Measurements from ENCODE around the gene LRP1-AS.

The LRP1-AS gene

GRCh38 chr12:57185403-57185802, 38.0 kb upstream of the LRP1-AS start:
- H3K36me3 ChIP-seq (ENCODE audit: insufficient read depth, low read length) = peaks cover 38% of the 10 kb centered on the region
- H3K9me3 ChIP-seq (ENCODE audit: control insufficient read depth, insufficient read depth, low read length) = no peaks in the 10 kb centered on the region
- no peaks in the 10 kb centered on the region for H3K4me1 ChIP-seq (ENCODE audit: insufficient read depth, low read length)
- no peak overlapping the region for H3K9ac ChIP-seq (ENCODE audit: low read depth, low read length)

GRCh38 chr12:57183939-57184725, 36.7 kb upstream of the LRP1-AS start:
- H3K9ac ChIP-seq (ENCODE audit: low read depth, low read length) = no peak overlapping the region
- no peaks in the 10 kb centered on the region for H3K9me3 ChIP-seq (ENCODE audit: control insufficient read depth, insufficient read depth, low read length)
- H3K36me3 ChIP-seq (ENCODE audit: insufficient read depth, low read length) = peaks cover 30% of the 10 kb centered on the region
- no peaks in the 10 kb centered on the region for H3K4me1 ChIP-seq (ENCODE audit: insufficient read depth, low read length)

GRCh38 chr12:57182918-57183575, 35.6 kb upstream of the LRP1-AS start:
- Histone ChIP-seq H3K9me3 (ENCODE audit: control insufficient read depth, insufficient read depth, low read length) (no peaks in the 10 kb centered on the region), H3K9ac (ENCODE audit: low read depth, low read length) (no peak overlapping the region), H3K4me1 (ENCODE audit: insufficient read depth, low read length) (no peaks in the 10 kb centered on the region), H3K36me3 (ENCODE audit: insufficient read depth, low read length) (peaks cover 26% of the 10 kb centered on the region)

GRCh38 chr12:57181561-57182155, 34.2 kb upstream of the LRP1-AS start:
- Histone ChIP-seq H3K9ac (ENCODE audit: low read depth, low read length) (no peak overlapping the region), H3K36me3 (ENCODE audit: insufficient read depth, low read length) (peaks cover 26% of the 10 kb centered on the region), H3K4me1 (ENCODE audit: insufficient read depth, low read length) (no peaks in the 10 kb centered on the region), H3K9me3 (ENCODE audit: control insufficient read depth, insufficient read depth, low read length) (no peaks in the 10 kb centered on the region)

GRCh38 chr12:57181072-57181471, 33.7 kb upstream of the LRP1-AS start:
- no peaks in the 10 kb centered on the region for H3K4me1 ChIP-seq (ENCODE audit: insufficient read depth, low read length)
- peaks cover 26% of the 10 kb centered on the region for H3K36me3 ChIP-seq (ENCODE audit: insufficient read depth, low read length)
- H3K9ac ChIP-seq (ENCODE audit: low read depth, low read length) = no peak overlapping the region
- H3K9me3 ChIP-seq (ENCODE audit: control insufficient read depth, insufficient read depth, low read length) = no peaks in the 10 kb centered on the region

GRCh38 chr12:57180321-57180989, 33.0 kb upstream of the LRP1-AS start:
- H3K4me1 ChIP-seq (ENCODE audit: insufficient read depth, low read length) = no peaks in the 10 kb centered on the region; the same call in 1 of the 2 replicates
- peaks cover 24% of the 10 kb centered on the region for H3K36me3 ChIP-seq (ENCODE audit: insufficient read depth, low read length)
- no peaks in the 10 kb centered on the region for H3K9me3 ChIP-seq (ENCODE audit: control insufficient read depth, insufficient read depth, low read length)
- no peak overlapping the region for H3K9ac ChIP-seq (ENCODE audit: low read depth, low read length)

- H3K9me3 ChIP-seq (ENCODE audit: control insufficient read depth, insufficient read depth, low read length) = no peaks in the 10 kb centered on the region
- H3K9ac ChIP-seq (ENCODE audit: low read depth, low read length) = no peak overlapping the region
- peaks cover 20% of the 10 kb centered on the region for H3K36me3 ChIP-seq (ENCODE audit: insufficient read depth, low read length)
- no peaks in the 10 kb centered on the region; the same call in 1 of the 2 replicates for H3K4me1 ChIP-seq (ENCODE audit: insufficient read depth, low read length)
Measured at GRCh38 chr12:57179331-57180086, 32.1 kb upstream of the LRP1-AS start.

GRCh38 chr12:57178213-57178612, 30.8 kb upstream of the LRP1-AS start:
- H3K9me3 ChIP-seq (ENCODE audit: control insufficient read depth, insufficient read depth, low read length) = no peaks in the 10 kb centered on the region
- no peaks in the 10 kb centered on the region; the same call in 1 of the 2 replicates for H3K4me1 ChIP-seq (ENCODE audit: insufficient read depth, low read length)
- H3K9ac ChIP-seq (ENCODE audit: low read depth, low read length) = no peak overlapping the region
- peaks cover 20% of the 10 kb centered on the region for H3K36me3 ChIP-seq (ENCODE audit: insufficient read depth, low read length)

GRCh38 chr12:57177354-57177753, 29.9 kb upstream of the LRP1-AS start:
- no peak overlapping the region for H3K9ac ChIP-seq (ENCODE audit: low read depth, low read length)
- peaks cover 20% of the 10 kb centered on the region for H3K36me3 ChIP-seq (ENCODE audit: insufficient read depth, low read length)
- no peaks in the 10 kb centered on the region for H3K9me3 ChIP-seq (ENCODE audit: control insufficient read depth, insufficient read depth, low read length)
- H3K4me1 ChIP-seq (ENCODE audit: insufficient read depth, low read length) = no peaks in the 10 kb centered on the region; the same call in 1 of the 2 replicates

- Histone ChIP-seq H3K36me3 (ENCODE audit: insufficient read depth, low read length) (peaks cover 20% of the 10 kb centered on the region), H3K9ac (ENCODE audit: low read depth, low read length) (no peak overlapping the region), H3K9me3 (ENCODE audit: control insufficient read depth, insufficient read depth, low read length) (no peaks in the 10 kb centered on the region), H3K4me1 (ENCODE audit: insufficient read depth, low read length) (no peaks in the 10 kb centered on the region; the same call in 1 of the 2 replicates)
Measured at GRCh38 chr12:57176846-57177245, 29.4 kb upstream of the LRP1-AS start.

GRCh38 chr12:57176139-57176477, 28.7 kb upstream of the LRP1-AS start:
- Histone ChIP-seq H3K4me1 (ENCODE audit: insufficient read depth, low read length) (no peaks in the 10 kb centered on the region; the same call in 1 of the 2 replicates), H3K36me3 (ENCODE audit: insufficient read depth, low read length) (peaks cover 20% of the 10 kb centered on the region), H3K9me3 (ENCODE audit: control insufficient read depth, insufficient read depth, low read length) (no peaks in the 10 kb centered on the region), H3K9ac (ENCODE audit: low read depth, low read length) (no peak overlapping the region)

GRCh38 chr12:57175428-57176138, 28.2 kb upstream of the LRP1-AS start:
- Histone ChIP-seq H3K4me1 (ENCODE audit: insufficient read depth, low read length) (no peaks in the 10 kb centered on the region; the same call in 1 of the 2 replicates), H3K36me3 (ENCODE audit: insufficient read depth, low read length) (peaks cover 16% of the 10 kb centered on the region), H3K9ac (ENCODE audit: low read depth, low read length) (no peak overlapping the region), H3K9me3 (ENCODE audit: control insufficient read depth, insufficient read depth, low read length) (no peaks in the 10 kb centered on the region)

GRCh38 chr12:57173683-57174082, 26.3 kb upstream of the LRP1-AS start:
- Histone ChIP-seq H3K9ac (ENCODE audit: low read depth, low read length) (no peak overlapping the region), H3K4me1 (ENCODE audit: insufficient read depth, low read length) (no peaks in the 10 kb centered on the region; the same call in 1 of the 2 replicates), H3K36me3 (ENCODE audit: insufficient read depth, low read length) (peaks cover 23% of the 10 kb centered on the region), H3K9me3 (ENCODE audit: control insufficient read depth, insufficient read depth, low read length) (no peaks in the 10 kb centered on the region)
